Loucy (cell line): ENCODE results near the gene FLOT2.

ENCODE experiments used
- H2AFZ ChIP-seq: fragments of 200-600 bp; sonication (generic); 2 replicates; pipeline ENCODE4 v1.6.0; 2016; ENCODE audit warnings: antibody characterized with exemption, mild to moderate bottlenecking, low read length, moderate library complexity
- H3F3A ChIP-seq: fragments of 200-600 bp; 2 replicates; pipeline ENCODE4 v1.6.0; 2016; ENCODE audit warnings: antibody characterized with exemption, low read depth, mild to moderate bottlenecking
- H3K27me3 ChIP-seq: fragments of 200-600 bp; sonication (generic); 2 replicates; pipeline ENCODE4 v1.6.1; 2014; ENCODE audit warnings: low read length, mild to moderate bottlenecking; ENCODE audit not compliant: insufficient read depth, poor library complexity, severe bottlenecking
- H3K36me3 ChIP-seq: fragments of 200-600 bp; sonication (generic); 2 replicates; pipeline ENCODE4 v1.6.1; 2016; ENCODE audit warnings: low read length; ENCODE audit not compliant: insufficient read depth
- H3K4me1 ChIP-seq: fragments of 200-600 bp; sonication (generic); 2 replicates; pipeline ENCODE4 v1.5.1; 2014; ENCODE audit warnings: low read length, mild to moderate bottlenecking; ENCODE audit not compliant: insufficient read depth, poor library complexity, severe bottlenecking
- H3K4me2 ChIP-seq: fragments of 200-600 bp; sonication (generic); 2 replicates; pipeline ENCODE4 v1.6.0; 2014; ENCODE audit warnings: antibody characterized with exemption, low read length, low read depth, mild to moderate bottlenecking; ENCODE audit not compliant: poor library complexity, severe bottlenecking
- H3K4me3 ChIP-seq: fragments of 200-600 bp; sonication (generic); 2 replicates; pipeline ENCODE4 v1.5.1; 2014; ENCODE audit warnings: low read length, mild to moderate bottlenecking, mixed read lengths; ENCODE audit not compliant: poor library complexity, severe bottlenecking
- H3K79me2 ChIP-seq: fragments of 200-600 bp; sonication (generic); 2 replicates; pipeline ENCODE4 v1.6.1; 2014; ENCODE audit warnings: low read length; ENCODE audit not compliant: insufficient read depth
- H3K9ac ChIP-seq: fragments of 200-600 bp; sonication (generic); 2 replicates; pipeline ENCODE4 v1.6.0; 2014; ENCODE audit warnings: mild to moderate bottlenecking, low read depth, low read length, moderate library complexity; ENCODE audit not compliant: poor library complexity, severe bottlenecking
- H3K9me2 ChIP-seq: fragments of 200-600 bp; sonication (generic); replicated peaks from 2 replicates; pipeline ENCODE4 v1.6.1; 2016; ENCODE audit warnings: low read depth, low read length, mixed read lengths
- H3K9me3 ChIP-seq: fragments of 200-600 bp; sonication (generic); 2 replicates; pipeline ENCODE4 v1.6.1; 2014; ENCODE audit warnings: mild to moderate bottlenecking, antibody characterized with exemption, low read length, low read depth; ENCODE audit not compliant: insufficient read depth
- H4K20me1 ChIP-seq: fragments of 200-600 bp; sonication (generic); 2 replicates; pipeline ENCODE4 v1.6.0; 2014; ENCODE audit warnings: antibody characterized with exemption, low read length, mild to moderate bottlenecking; ENCODE audit not compliant: insufficient read depth, poor library complexity, severe bottlenecking
- CTCF ChIP-seq: fragments of 200-600 bp; sonication (generic); conservative IDR thresholded peaks from 2 replicates; pipeline ENCODE4 v1.5.1; 2014; ENCODE audit warnings: mild to moderate bottlenecking, antibody characterized with exemption, low read length
- EZH2phosphoT487 ChIP-seq: fragments of 200-600 bp; IDR thresholded peaks from 2 replicates; pipeline ENCODE4 v1.6.1; 2018; ENCODE audit warnings: antibody characterized with exemption, mild to moderate bottlenecking, moderate library complexity, borderline replicate concordance

The FLOT2 gene

DNA sequence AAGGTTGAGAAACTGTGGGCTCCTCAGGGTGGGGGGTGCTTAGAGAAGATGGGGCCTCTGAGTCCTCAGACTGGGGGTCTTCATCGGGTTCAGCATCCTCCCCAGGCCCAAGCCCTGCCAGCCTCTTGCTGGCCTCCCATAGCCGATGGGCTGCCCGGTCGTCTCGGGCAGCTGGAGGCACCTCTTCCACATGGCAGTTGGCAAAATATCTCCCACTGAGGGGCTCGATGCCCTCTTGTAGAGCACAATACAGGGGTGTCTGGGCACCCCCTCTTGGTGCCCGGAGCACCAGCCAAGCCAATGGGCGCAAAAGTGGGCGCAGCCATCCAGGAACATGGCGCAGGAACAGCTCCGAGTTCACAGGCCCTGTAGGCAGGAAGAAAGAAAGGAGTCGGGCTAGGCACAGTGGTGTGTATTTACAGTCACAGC is 1.0 kb upstream of the FLOT2 start:
- H3K36me3 ChIP-seq: no peaks in the 10 kb centered on the region
- H3K4me1 ChIP-seq: peaks cover 56% of the 10 kb centered on the region
- H3F3A ChIP-seq: no peaks in the 10 kb centered on the region
- H3K27me3 ChIP-seq: no peaks in the 10 kb centered on the region
- TF ChIP-seq CTCF (no peak), EZH2phosphoT487 (no peak)
- peak overlapping the region; percentile 97 for H3K4me3 ChIP-seq
- peak overlapping the region; percentile 14 for H3K4me2 ChIP-seq
- peaks cover 59% of the 10 kb centered on the region for H3K79me2 ChIP-seq
- peak overlapping the region; percentile 93 for H3K9ac ChIP-seq
- H2AFZ ChIP-seq: no peak overlapping the region
- no peaks in the 10 kb centered on the region for H3K9me3 ChIP-seq
- no peaks in the 10 kb centered on the region for H3K9me2 ChIP-seq
- peaks cover 20% of the 10 kb centered on the region for H4K20me1 ChIP-seq

DNA sequence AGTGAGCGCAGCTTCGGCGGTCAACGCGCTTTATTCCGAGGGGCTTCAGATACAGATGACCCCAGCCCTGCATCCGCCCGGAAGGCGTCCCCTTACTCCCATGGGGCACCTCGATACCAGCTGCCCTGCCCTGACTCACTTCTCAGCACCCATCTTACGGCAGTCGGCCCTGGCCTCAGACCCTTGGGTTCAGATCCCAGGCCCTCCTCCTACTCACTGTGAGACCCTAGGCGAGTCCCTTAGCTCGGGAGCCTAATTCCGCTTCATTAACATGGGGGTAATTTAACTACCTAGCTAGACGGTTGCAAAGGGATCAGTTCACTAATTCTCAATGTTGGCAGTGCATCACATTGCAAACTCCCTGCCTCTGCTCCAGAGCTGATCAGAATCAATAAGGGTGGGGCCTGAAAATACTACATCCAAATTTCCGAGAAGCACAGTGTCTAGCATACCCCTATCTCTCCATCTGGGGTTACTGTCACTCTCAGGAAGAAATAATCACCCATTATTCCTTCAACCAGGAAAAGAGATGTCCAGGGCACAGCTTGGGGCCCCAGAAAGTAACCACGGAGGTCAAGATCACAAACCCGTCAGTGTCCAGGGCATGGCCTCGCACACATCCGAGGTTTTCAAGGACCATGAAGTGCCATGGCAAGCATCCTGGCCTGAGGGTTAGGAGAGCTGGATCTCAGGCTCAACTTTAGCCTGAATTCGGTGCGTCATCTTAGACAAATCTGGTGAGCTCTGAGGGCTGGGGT is 415 bp upstream of the FLOT2 start:
- peaks cover 18% of the 10 kb centered on the region for H4K20me1 ChIP-seq
- peaks cover 58% of the 10 kb centered on the region for H3K4me1 ChIP-seq
- H3K4me3 ChIP-seq: peak overlapping the region; percentile 97
- H3K4me2 ChIP-seq: peak overlapping the region; percentile 95
- H3K27me3 ChIP-seq: no peaks in the 10 kb centered on the region
- H3K9me3 ChIP-seq: no peaks in the 10 kb centered on the region
- no peaks in the 10 kb centered on the region for H3F3A ChIP-seq
- peak overlapping the region; percentile 93 for H3K9ac ChIP-seq
- H3K9me2 ChIP-seq: no peaks in the 10 kb centered on the region
- no peaks in the 10 kb centered on the region for H3K36me3 ChIP-seq
- H2AFZ ChIP-seq: peak overlapping the region; percentile 65
- peaks cover 64% of the 10 kb centered on the region for H3K79me2 ChIP-seq
- no peak for TF ChIP-seq EZH2phosphoT487
- no peak for TF ChIP-seq CTCF

- Histone ChIP-seq H3K27me3 (no peaks in the 10 kb centered on the region), H4K20me1 (peaks cover 21% of the 10 kb centered on the region), H3K4me2 (peak overlapping the region; percentile 95), H3K79me2 (peaks cover 70% of the 10 kb centered on the region), H3K36me3 (no peaks in the 10 kb centered on the region), H3K4me3 (peak overlapping the region; percentile 97), H3K4me1 (peaks cover 64% of the 10 kb centered on the region), H3K9ac (peak overlapping the region; percentile 93), H3K9me3 (no peaks in the 10 kb centered on the region), H3F3A (no peaks in the 10 kb centered on the region), H2AFZ (peak overlapping the region; percentile 65; the same call in 1 of the 2 replicates), H3K9me2 (no peaks in the 10 kb centered on the region)
- no peak for TF ChIP-seq CTCF
- no peak for TF ChIP-seq EZH2phosphoT487
These were observed 1.0 kb downstream of the FLOT2 start for GRCh38 chr17:28896491-28896883.
